Suppressor macrophage treated with lipopolysaccharide for 4 hours (primary cell): ENCODE results near the gene DPYSL3.
"Not testable (repeated sequence)": the region's sequence is repeated elsewhere in the genome, so short reads cannot be mapped to it uniquely, and the experiment has no call there.

ENCODE experiments used
- DNase-seq: peaks from one replicate; pipeline ENCODE4 v3.0.0-alpha.2; 2020

DPYSL3 gene

GRCh38 chr5:147509710-147510651, at the start of gene DPYSL3:
Gene DPYSL3, minus strand, starts transcription at chr5:147510068. Its CDS starts 210 bp downstream, at chr5:147509858.
- peak; percentile 60 for DNase-seq

GRCh38 chr5:147558826-147559225, 49.0 kb upstream of the DPYSL3 start:
- peak; percentile 59 for DNase-seq

- no peak for DNase-seq
Observed at GRCh38 chr5:147557876-147558745, 48.2 kb upstream of the DPYSL3 start.

- DNase-seq: no peak
Observed at GRCh38 chr5:147555176-147555575, 45.3 kb upstream of the DPYSL3 start.

- DNase-seq: no peak
Observed at GRCh38 chr5:147554261-147554817, 44.5 kb upstream of the DPYSL3 start.

GRCh38 chr5:147553817-147554216, 43.9 kb upstream of the DPYSL3 start:
- not testable (repeated sequence) for DNase-seq

GRCh38 chr5:147552897-147553296, 43.0 kb upstream of the DPYSL3 start:
- DNase-seq: no peak

- DNase-seq: no peak
Observed at GRCh38 chr5:147551677-147552076, 41.8 kb upstream of the DPYSL3 start.

- DNase-seq: peak; percentile 32
Observed at GRCh38 chr5:147547730-147548129, 37.9 kb upstream of the DPYSL3 start.

GRCh38 chr5:147544556-147544955, 34.7 kb upstream of the DPYSL3 start:
- DNase-seq: no peak

GRCh38 chr5:147539053-147539452, 29.2 kb upstream of the DPYSL3 start:
- no peak for DNase-seq

GRCh38 chr5:147538236-147538635, 28.4 kb upstream of the DPYSL3 start:
- no peak for DNase-seq

- DNase-seq: no peak
Observed at GRCh38 chr5:147534172-147534951, 24.5 kb upstream of the DPYSL3 start.

- DNase-seq: no peak
Observed at GRCh38 chr5:147532156-147532555, 22.3 kb upstream of the DPYSL3 start.

- peak; percentile 25 for DNase-seq
Observed at GRCh38 chr5:147530530-147531389, 20.9 kb upstream of the DPYSL3 start.

GRCh38 chr5:147523069-147523468, 13.2 kb upstream of the DPYSL3 start:
- no peak for DNase-seq

- DNase-seq: no peak
Observed at GRCh38 chr5:147522435-147522834, 12.6 kb upstream of the DPYSL3 start.

- DNase-seq: no peak
Observed at GRCh38 chr5:147520450-147520849, 10.6 kb upstream of the DPYSL3 start.

- no peak for DNase-seq
Observed at GRCh38 chr5:147519380-147519779, 9.5 kb upstream of the DPYSL3 start.

GRCh38 chr5:147517383-147517782, 7.5 kb upstream of the DPYSL3 start:
- DNase-seq: no peak

GRCh38 chr5:147515269-147515668, 5.4 kb upstream of the DPYSL3 start:
- no peak for DNase-seq
